HepG2 (cell line): ENCODE measurements around the gene SMIM1. TPM values are rescaled to one million over a fixed set of nuclear protein-coding genes. Genes with fewer than 3 reads are reported as not detected.
A peak's percentile ranks its signal among the peaks of the same experiment; 100 is the strongest.

Experiments used
- ATAC-seq: fragments of 200-7000 bp; cut with Tn5 transposase; 3 replicates; pipeline ENCODE4 v1.9.1; 2020; ENCODE audit warnings: mild to moderate bottlenecking, moderate library complexity
- BruUV-seq: library from RNA; stranded (reverse); fragments of 400-500 nt; replicated peaks from 2 replicates; lab custom pipeline; 2021; lab: Mats Ljungman, UMichigan
- CTCF ChIA-PET: fragments of 300-600 bp; formaldehyde crosslinking; extraction: SDS; loops from one replicate; lab custom pipeline; 2021; ENCODE audit warnings: low total read pairs, inconsistent platforms, low intra/inter-chr PET ratio; lab: Yijun Ruan, JAX
- POLR2A ChIA-PET: fragments of 350-600 bp; sonication (Branson Sonifier 250); formaldehyde crosslinking; loops from one replicate; lab custom pipeline; 2020; ENCODE audit warnings: antibody characterized with exemption, inconsistent platforms; lab: Yijun Ruan, JAX
- DNase-seq: peaks from one replicate; pipeline ENCODE4 v3.0.0-alpha.2; 2015; ENCODE audit warnings: low spot score
- FAIRE-seq: peaks from 3 replicates; lab custom pipeline; 2011; peaks lifted over from hg19 to GRCh38; lab: Jason Lieb, UNC
- H2AFZ ChIP-seq: one replicate; pipeline ENCODE4 v1.6.1; 2011; ENCODE audit warnings: low read length, inconsistent platforms
- H3K27ac ChIP-seq: fragments of 300-600 bp; 3 replicates; pipeline ENCODE4 v1.8.0; 2011; ENCODE audit warnings: mixed run types, mild to moderate bottlenecking, mixed read lengths, low read length, inconsistent platforms; ENCODE audit not compliant: insufficient read depth; ENCODE audit errors: extremely low read length
- H3K27me3 ChIP-seq, 2 experiments: fragments of 200-600 bp in 1 of 2; 2 replicates in 1 of 2; 3 replicates in 1 of 2; pipeline versions ENCODE4 v1.6.0 to v1.8.0; 2011; ENCODE audit warnings: low read length in 2 of 2, mild to moderate bottlenecking in 2 of 2, moderate library complexity in 2 of 2, inconsistent platforms in 1 of 2; ENCODE audit not compliant: insufficient read depth in 2 of 2, control insufficient read depth in 1 of 2
- H3K36me3 ChIP-seq, 2 experiments: fragments of 200-600 bp in 1 of 2; replicated peaks in 1 of 2; 2 replicates in 1 of 2; 3 replicates in 1 of 2; pipeline versions ENCODE4 v1.5.1 to v1.8.0; 2011; ENCODE audit warnings: low read length in 2 of 2, inconsistent platforms in 1 of 2; ENCODE audit not compliant: insufficient read depth in 2 of 2, control insufficient read depth in 1 of 2
- H3K4me1 ChIP-seq: 2 replicates; pipeline ENCODE4 v1.5.1; 2012; ENCODE audit warnings: low read length, inconsistent platforms; ENCODE audit not compliant: insufficient read depth
- H3K4me2 ChIP-seq: 2 replicates; pipeline ENCODE4 v1.6.0; 2011; ENCODE audit warnings: low read depth, low read length, inconsistent platforms
- H3K4me3 ChIP-seq, 3 experiments: fragments of 200-600 bp in 1 of 3; sonication (generic), shearing (Covaris generic) in 1 of 3; replicated peaks in 1 of 3; 2 replicates each; pipeline ENCODE4 v1.5.1; 2011 to 2016; ENCODE audit warnings: low read length in 3 of 3, inconsistent platforms in 2 of 3, low read depth in 2 of 3, mild to moderate bottlenecking in 2 of 3, control low read depth in 1 of 3, mixed read lengths in 1 of 3; ENCODE audit not compliant: insufficient read depth in 1 of 3
- H3K79me2 ChIP-seq: one replicate; pipeline ENCODE4 v1.6.1; 2011; ENCODE audit warnings: low read length, inconsistent platforms; ENCODE audit not compliant: insufficient read depth
- H3K9ac ChIP-seq: 2 replicates; pipeline ENCODE4 v1.6.0; 2011; ENCODE audit warnings: mild to moderate bottlenecking, low read depth, low read length, inconsistent platforms; ENCODE audit not compliant: insufficient read depth
- H3K9me3 ChIP-seq: 2 replicates; pipeline ENCODE4 v1.5.1; 2012; ENCODE audit warnings: mild to moderate bottlenecking, low read length
- H4K20me1 ChIP-seq: 2 replicates; pipeline ENCODE4 v1.6.0; 2011; ENCODE audit warnings: inconsistent platforms, mild to moderate bottlenecking, low read length, moderate library complexity; ENCODE audit not compliant: insufficient read depth
- BCLAF1 ChIP-seq: fragments of 450-650 bp; IDR thresholded peaks from 2 replicates; pipeline ENCODE4 v1.6.1; 2017; ENCODE audit warnings: mild to moderate bottlenecking
- FOXM1 ChIP-seq: sonication (generic); formaldehyde crosslinking; IDR thresholded peaks from 2 replicates; pipeline ENCODE4 v1.5.0; 2020; ENCODE audit warnings: missing genetic modification reagents
- GRHL1 ChIP-seq: sonication (generic); formaldehyde crosslinking; conservative IDR thresholded peaks from 2 replicates; pipeline ENCODE4 v1.8.0; 2022; ENCODE audit warnings: missing genetic modification reagents
- HNRNPLL ChIP-seq: fragments of 200-400 bp; formaldehyde crosslinking; IDR thresholded peaks from 2 replicates; pipeline ENCODE4 v1.6.1; 2017; ENCODE audit warnings: mild to moderate bottlenecking, low read depth, low read length; ENCODE audit not compliant: poor library complexity, severe bottlenecking
- KMT2B ChIP-seq: IDR thresholded peaks from 2 replicates; pipeline ENCODE4 v1.6.1; 2016; ENCODE audit warnings: missing genetic modification reagents, missing compliant biosample characterization
- MLLT10 ChIP-seq: sonication (generic); formaldehyde crosslinking; IDR thresholded peaks from 2 replicates; pipeline ENCODE4 v1.4.0; 2020; ENCODE audit warnings: missing genetic modification reagents
- PAF1 ChIP-seq: IDR thresholded peaks from 2 replicates; pipeline ENCODE4 v1.6.1; 2016; ENCODE audit warnings: missing genetic modification reagents, missing compliant biosample characterization
- SP2 ChIP-seq: sonication (generic); formaldehyde crosslinking; IDR thresholded peaks from 2 replicates; pipeline ENCODE4 v1.5.1; 2020; ENCODE audit warnings: mild to moderate bottlenecking, missing genetic modification reagents
- SRSF4 ChIP-seq: fragments of 200-400 bp; formaldehyde crosslinking; IDR thresholded peaks from one replicate; pipeline ENCODE4 v1.6.1; 2018; ENCODE audit warnings: mild to moderate bottlenecking, low read depth, low read length, moderate library complexity; ENCODE audit not compliant: poor library complexity, severe bottlenecking
- SRY ChIP-seq: sonication (generic); formaldehyde crosslinking; IDR thresholded peaks from 2 replicates; pipeline ENCODE4 v1.8.0; 2022; ENCODE audit warnings: mild to moderate bottlenecking, missing genetic modification reagents
- TCF7 ChIP-seq: sonication (generic); IDR thresholded peaks from 2 replicates; pipeline ENCODE4 v1.6.1; 2016; ENCODE audit warnings: antibody characterized with exemption, low read depth
- ZC3H13 ChIP-seq: sonication (generic); formaldehyde crosslinking; IDR thresholded peaks from 2 replicates; pipeline ENCODE4 v1.8.1; 2023; ENCODE audit warnings: mild to moderate bottlenecking, missing genetic modification reagents, moderate library complexity
- ZC3H4 ChIP-seq: sonication (generic); formaldehyde crosslinking; IDR thresholded peaks from 2 replicates; pipeline ENCODE4 v1.4.0; 2020; ENCODE audit warnings: missing genetic modification reagents, borderline replicate concordance
- ZFAT ChIP-seq: sonication (generic); formaldehyde crosslinking; conservative IDR thresholded peaks from 2 replicates; pipeline ENCODE4 v1.8.1; 2023; ENCODE audit warnings: missing genetic modification reagents, inconsistent platforms
- ZNF589 ChIP-seq: sonication (generic); formaldehyde crosslinking; conservative IDR thresholded peaks from 2 replicates; pipeline ENCODE4 v1.8.0; 2022; ENCODE audit warnings: mild to moderate bottlenecking, moderate library complexity, missing genetic modification reagents
- ZSCAN12 ChIP-seq: sonication (generic); formaldehyde crosslinking; IDR thresholded peaks from 2 replicates; pipeline ENCODE4 v1.9.0; 2021; ENCODE audit warnings: mild to moderate bottlenecking, missing genetic modification reagents
- ZSCAN21 ChIP-seq: sonication (generic); formaldehyde crosslinking; IDR thresholded peaks from 2 replicates; pipeline ENCODE4 v1.8.0; 2022; ENCODE audit warnings: mild to moderate bottlenecking, missing genetic modification reagents, moderate library complexity, borderline replicate concordance
- WGBS: methylation state at CpG from one replicate; pipeline ENCODE4 v1.1.6; 2017; ENCODE audit warnings: low lambda C conversion rate; 5-methylcytosine and 5-hydroxymethylcytosine counted together
- in situ Hi-C: cut with HindIII; loops from 2 replicates; pipeline ENCODE4 v1.10.0; 2017; ENCODE audit warnings: low pct_unique_long_range_greater_than_20kb; ENCODE audit not compliant: extremely low pct_ligation_motif_present
- intact Hi-C: fragments of 100-400 bp; cut with micrococcal nuclease; formaldehyde crosslinking; loops from one replicate; pipeline ENCODE4 v1.10.0; 2022; ENCODE audit not compliant: unreplicated experiment
- polyA plus RNA-seq, 8 experiments: library from polyadenylated mRNA; depleted of rRNA in 3 of 8; stranded (reverse) in 7 of 8; unstranded in 1 of 8; fragments of >200 nt; fragmentation: Illumina TruSeq in 4 of 8; extraction: Trizol in 4 of 8; gene quantifications; 2 replicates each; pipeline versions ENCODE4 v1.2.1 to v1.2.3, GENCODE V29; 2011 to 2016; ENCODE audit warnings: low read depth in 4 of 8, missing spikeins in 1 of 8, mixed read lengths in 1 of 8; ENCODE audit not compliant: insufficient read depth in 1 of 8
- total RNA-seq, 5 experiments: library from RNA; depleted of rRNA; stranded (reverse); fragments of >200 nt; fragmentation: Illumina TruSeq; extraction: Trizol; gene quantifications; 2 replicates each; pipeline ENCODE4 v1.2.3, GENCODE V29; 2016; ENCODE audit warnings: low read depth in 1 of 5
- TF ChIP-seq, protein P1 (sequence below): sonication (generic); formaldehyde crosslinking; IDR thresholded peaks from 2 replicates; pipeline ENCODE4 v1.5.0; 2020; ENCODE audit warnings: missing genetic modification reagents
- TF ChIP-seq, protein P2 (sequence below), 2 experiments: fragments of 450-650 bp in 1 of 2; sonication (generic) in 1 of 2; formaldehyde crosslinking; IDR thresholded peaks; 2 replicates each; pipeline versions ENCODE4 v1.5.0 to v1.8.0; 2020 to 2022; ENCODE audit warnings: mild to moderate bottlenecking in 1 of 2, missing genetic modification reagents in 1 of 2

Gene SMIM1
- total and polyA plus RNA-seq, 2 of the 13 experiments (the other 11 are each of a cell fraction or from before 2014, with no cell fraction given): 12.4 to 56.3 TPM

DNA sequence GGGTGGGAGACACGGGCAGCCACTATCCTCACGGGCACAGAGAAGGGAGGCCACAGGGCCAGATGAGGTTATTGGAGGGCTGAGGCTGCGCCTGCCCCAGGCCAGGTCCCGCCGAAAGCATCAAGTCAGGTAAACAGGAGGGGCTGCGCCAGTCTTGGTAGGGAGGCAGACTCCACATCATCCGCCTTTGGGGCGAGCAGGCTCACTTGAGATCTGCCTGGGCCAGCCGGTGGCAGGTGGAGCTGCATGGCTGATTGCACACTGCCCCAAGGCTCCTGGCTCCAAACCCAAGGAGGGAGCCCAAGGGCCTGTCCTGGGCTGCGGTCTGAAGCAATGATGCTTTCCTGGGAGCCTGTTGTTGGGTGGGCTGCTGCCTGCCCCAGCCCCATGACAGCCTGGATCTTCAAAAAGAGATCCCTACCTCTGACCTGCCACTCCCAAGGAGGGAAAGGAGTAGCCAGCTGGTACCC, 4.6 kb downstream of the SMIM1 start:
- ChIA-PET CTCF (no interaction called here), POLR2A (no interaction called here)
- H3K4me3 ChIP-seq: no peak overlapping the region
- ATAC-seq (no peak), FAIRE-seq (no peak), DNase-seq (no peak)
- H3K9me3 ChIP-seq: no peaks in the 10 kb centered on the region
- no peak overlapping the region for H3K4me2 ChIP-seq
- no peak overlapping the region for H2AFZ ChIP-seq
- peaks cover 18% of the 10 kb centered on the region for H3K79me2 ChIP-seq
- 86% methylated on average over 1 of the region's 10 CpGs for WGBS
- intact Hi-C loops (loop anchor here (10.0 kb wide), 1 partner anchor 128 kb away; the partner anchor contains the start of gene C1orf174), in situ Hi-C loops (no loop called here)
- H3K36me3 ChIP-seq: peaks cover 12 to 22% of the 10 kb centered on the region in 2 experiments
- no peak overlapping the region for H3K27ac ChIP-seq
- H3K9ac ChIP-seq: 0 out of 2 replicates have a peak overlapping the region, but pooled peaks have one; percentile 1
- no peaks in the 10 kb centered on the region for H4K20me1 ChIP-seq
- BruUV-seq: no TSS peak
- H3K27me3 ChIP-seq: no peaks in the 10 kb centered on the region
- peaks cover 45% of the 10 kb centered on the region for H3K4me1 ChIP-seq
- TF ChIP-seq ZC3H4: peak; percentile 46; the same call in 1 of the 2 replicates
- peak; percentile 20 for TF ChIP-seq ZC3H13
- 0 out of 2 replicates have a peak, but pooled peaks have one; percentile 27 for TF ChIP-seq ZNF589 (CRISPR knock-in tag)
- TF ChIP-seq ZSCAN12: no peak
- TF ChIP-seq ZSCAN21 (CRISPR knock-in tag): no peak
- TF ChIP-seq GRHL1 (CRISPR knock-in tag): no peak
- TF ChIP-seq, protein P1, sequence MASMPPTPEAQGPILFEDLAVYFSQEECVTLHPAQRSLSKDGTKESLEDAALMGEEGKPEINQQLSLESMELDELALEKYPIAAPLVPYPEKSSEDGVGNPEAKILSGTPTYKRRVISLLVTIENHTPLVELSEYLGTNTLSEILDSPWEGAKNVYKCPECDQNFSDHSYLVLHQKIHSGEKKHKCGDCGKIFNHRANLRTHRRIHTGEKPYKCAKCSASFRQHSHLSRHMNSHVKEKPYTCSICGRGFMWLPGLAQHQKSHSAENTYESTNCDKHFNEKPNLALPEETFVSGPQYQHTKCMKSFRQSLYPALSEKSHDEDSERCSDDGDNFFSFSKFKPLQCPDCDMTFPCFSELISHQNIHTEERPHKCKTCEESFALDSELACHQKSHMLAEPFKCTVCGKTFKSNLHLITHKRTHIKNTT (CRISPR knock-in tag): no peak
- TF ChIP-seq SP2 (CRISPR knock-in tag): no peak
- no peak for TF ChIP-seq SRSF4
- TF ChIP-seq TCF7: no peak
- no peak for TF ChIP-seq MLLT10 (CRISPR knock-in tag)
- TF ChIP-seq, protein P2, sequence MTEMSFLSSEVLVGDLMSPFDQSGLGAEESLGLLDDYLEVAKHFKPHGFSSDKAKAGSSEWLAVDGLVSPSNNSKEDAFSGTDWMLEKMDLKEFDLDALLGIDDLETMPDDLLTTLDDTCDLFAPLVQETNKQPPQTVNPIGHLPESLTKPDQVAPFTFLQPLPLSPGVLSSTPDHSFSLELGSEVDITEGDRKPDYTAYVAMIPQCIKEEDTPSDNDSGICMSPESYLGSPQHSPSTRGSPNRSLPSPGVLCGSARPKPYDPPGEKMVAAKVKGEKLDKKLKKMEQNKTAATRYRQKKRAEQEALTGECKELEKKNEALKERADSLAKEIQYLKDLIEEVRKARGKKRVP (CRISPR knock-in tag; IDR thresholded peaks at IDR 0.05): no peak
- TF ChIP-seq BCLAF1: no peak
- 0 out of 2 replicates have a peak, but pooled peaks have one; percentile 57 for TF ChIP-seq PAF1 (CRISPR knock-in tag)
- TF ChIP-seq ZFAT (CRISPR knock-in tag): no peak
- no peak for TF ChIP-seq KMT2B (CRISPR knock-in tag)
- 0 out of 2 replicates have a peak, but pooled peaks have one; percentile 29 for TF ChIP-seq SRY (CRISPR knock-in tag)
- TF ChIP-seq FOXM1 (CRISPR knock-in tag): no peak
- TF ChIP-seq HNRNPLL: peak; percentile 14
